IMR-90 (cell line): ENCODE data around the gene QKI. TPM values are rescaled to one million over a fixed set of nuclear protein-coding genes. Genes with fewer than 3 reads are reported as not detected.

Experiments
- ATAC-seq: fragments of 200-7000 bp; cut with Tn5 transposase; 2 replicates; pipeline ENCODE4 v1.9.1; 2020; ENCODE audit warnings: low read depth, mild to moderate bottlenecking, moderate library complexity
- BruUV-seq: library from RNA; stranded (reverse); fragments of 400-500 nt; replicated peaks from 2 replicates; lab custom pipeline; 2021; lab: Mats Ljungman, UMichigan
- CTCF ChIA-PET: fragments of 300-600 bp; formaldehyde crosslinking; extraction: SDS; loops from one replicate; lab custom pipeline; 2021; ENCODE audit warnings: antibody characterized with exemption; lab: Yijun Ruan, JAX
- POLR2A ChIA-PET: fragments of 300-600 bp; sonication (Branson Sonifier 250); formaldehyde crosslinking; loops from one replicate; lab custom pipeline; 2022; ENCODE audit warnings: antibody characterized with exemption; ENCODE audit not compliant: unreplicated experiment; lab: Charles Lee
- DNase-seq: peaks from one replicate; pipeline ENCODE4 v3.0.0; 2013
- H2AFZ ChIP-seq: replicated peaks from 2 replicates; pipeline ENCODE3; 2013; ENCODE audit warnings: low read length, mild to moderate bottlenecking; ENCODE audit not compliant: poor library complexity
- H2AK5ac ChIP-seq: 2 replicates; pipeline ENCODE4 v1.6.1; 2013; ENCODE audit warnings: low read depth, low read length, inconsistent platforms
- H2AK9ac ChIP-seq: replicated peaks from 2 replicates; pipeline ENCODE3; 2013; ENCODE audit warnings: mild to moderate bottlenecking, low read depth, low read length, moderate library complexity; ENCODE audit not compliant: poor library complexity
- H2BK120ac ChIP-seq: 2 replicates; pipeline ENCODE4 v1.6.1; 2013; ENCODE audit warnings: low read depth, low read length, inconsistent platforms
- H2BK15ac ChIP-seq: 3 replicates; pipeline ENCODE4 v1.6.1; 2013; ENCODE audit warnings: low read depth, low read length, inconsistent platforms
- H2BK20ac ChIP-seq: 2 replicates; pipeline ENCODE4 v1.6.1; 2013; ENCODE audit warnings: low read depth, mild to moderate bottlenecking, inconsistent platforms, low read length, moderate library complexity
- H2BK5ac ChIP-seq: 2 replicates; pipeline ENCODE4 v1.6.1; 2013; ENCODE audit warnings: mild to moderate bottlenecking, low read depth, low read length, inconsistent platforms; ENCODE audit not compliant: poor library complexity, severe bottlenecking
- H3K14ac ChIP-seq: replicated peaks from 2 replicates; pipeline ENCODE4 v1.6.1; 2013; ENCODE audit warnings: low read depth, low read length, inconsistent platforms
- H3K18ac ChIP-seq: 2 replicates; pipeline ENCODE4 v1.6.1; 2013; ENCODE audit warnings: low read depth, low read length, control low read depth
- H3K23ac ChIP-seq: 2 replicates; pipeline ENCODE4 v1.6.1; 2013; ENCODE audit warnings: low read depth, low read length, inconsistent platforms
- H3K27ac ChIP-seq: 2 replicates; pipeline ENCODE4 v1.5.1; 2013; ENCODE audit warnings: mild to moderate bottlenecking, control low read depth, low read length; ENCODE audit not compliant: insufficient read depth
- H3K27me3 ChIP-seq: 2 replicates; pipeline ENCODE4 v1.6.1; 2013; ENCODE audit warnings: low read length; ENCODE audit not compliant: control insufficient read depth, insufficient read depth
- H3K36me3 ChIP-seq: 2 replicates; pipeline ENCODE4 v1.6.1; 2013; ENCODE audit warnings: low read length, mixed read lengths; ENCODE audit not compliant: control insufficient read depth, insufficient read depth
- H3K4ac ChIP-seq: 2 replicates; pipeline ENCODE4 v1.6.1; 2013; ENCODE audit warnings: low read depth, low read length, inconsistent platforms
- H3K4me1 ChIP-seq: 2 replicates; pipeline ENCODE4 v1.6.1; 2013; ENCODE audit warnings: low read length, mixed read lengths; ENCODE audit not compliant: control insufficient read depth, insufficient read depth
- H3K4me2 ChIP-seq: 2 replicates; pipeline ENCODE4 v1.6.1; 2013; ENCODE audit warnings: low read depth, mild to moderate bottlenecking, control low read depth, low read length, moderate library complexity
- H3K4me3 ChIP-seq: 2 replicates; pipeline ENCODE4 v1.5.1; 2013; ENCODE audit warnings: low read depth, mild to moderate bottlenecking, control low read depth, low read length, moderate library complexity; ENCODE audit not compliant: insufficient read depth
- H3K56ac ChIP-seq: 2 replicates; pipeline ENCODE4 v1.6.1; 2013; ENCODE audit warnings: low read length, inconsistent platforms; ENCODE audit not compliant: insufficient read depth; ENCODE audit errors: extremely low read depth
- H3K79me1 ChIP-seq, 2 experiments: 2 replicates each; pipeline ENCODE4 v1.6.1; 2013; ENCODE audit warnings: low read length in 2 of 2, inconsistent platforms in 1 of 2, low read depth in 1 of 2
- H3K9ac ChIP-seq: 2 replicates; pipeline ENCODE4 v1.6.1; 2013; ENCODE audit warnings: low read depth, low read length, control low read depth
- H3K9me1 ChIP-seq: 2 replicates; pipeline ENCODE4 v1.6.1; 2013; ENCODE audit warnings: low read length, inconsistent platforms; ENCODE audit not compliant: insufficient read depth
- H3K9me3 ChIP-seq: 2 replicates; pipeline ENCODE4 v1.6.1; 2013; ENCODE audit warnings: low read length; ENCODE audit not compliant: control insufficient read depth, insufficient read depth
- H4K20me1 ChIP-seq: 2 replicates; pipeline ENCODE4 v1.6.1; 2013; ENCODE audit warnings: low read length, inconsistent platforms; ENCODE audit not compliant: insufficient read depth
- H4K5ac ChIP-seq: 2 replicates; pipeline ENCODE4 v1.6.1; 2013; ENCODE audit warnings: mild to moderate bottlenecking, low read depth, low read length, control low read depth
- H4K8ac ChIP-seq, 2 experiments: 2 replicates each; pipeline ENCODE4 v1.6.1; 2013; ENCODE audit warnings: low read depth in 2 of 2, low read length in 2 of 2, control low read depth in 1 of 2, inconsistent platforms in 1 of 2
- H4K91ac ChIP-seq: 2 replicates; pipeline ENCODE4 v1.6.1; 2013; ENCODE audit warnings: low read depth, low read length, inconsistent platforms; ENCODE audit not compliant: insufficient read depth
- CEBPB ChIP-seq: IDR thresholded peaks from 2 replicates; pipeline ENCODE4 v1.6.1; 2012; ENCODE audit warnings: low read depth, low read length, improper control_type of control experiment
- MAFK ChIP-seq: IDR thresholded peaks from 2 replicates; pipeline ENCODE4 v1.6.1; 2012; ENCODE audit warnings: low read depth, low read length, improper control_type of control experiment
- MAZ ChIP-seq: IDR thresholded peaks from 2 replicates; pipeline ENCODE4 v1.6.1; 2012; ENCODE audit warnings: low read depth, mild to moderate bottlenecking, low read length, improper control_type of control experiment, moderate library complexity, borderline replicate concordance
- MXI1 ChIP-seq: IDR thresholded peaks from 2 replicates; pipeline ENCODE4 v1.6.1; 2012; ENCODE audit warnings: low read depth, mild to moderate bottlenecking, low read length, moderate library complexity, borderline replicate concordance
- NFE2L2 ChIP-seq: fragments of 150-350 bp; IDR thresholded peaks from 2 replicates; pipeline ENCODE4 v1.6.1; 2016; ENCODE audit warnings: low read depth, mild to moderate bottlenecking, low read length
- POLR2A ChIP-seq: IDR thresholded peaks from 2 replicates; pipeline ENCODE4 v1.6.1; 2012; ENCODE audit warnings: mild to moderate bottlenecking, low read depth, low read length
- RAD21 ChIP-seq: IDR thresholded peaks from 2 replicates; pipeline ENCODE4 v1.6.1; 2012; ENCODE audit warnings: low read length, improper control_type of control experiment
- RCOR1 ChIP-seq: IDR thresholded peaks from 2 replicates; pipeline ENCODE4 v1.6.1; 2012; ENCODE audit warnings: mild to moderate bottlenecking, low read length, improper control_type of control experiment; ENCODE audit not compliant: insufficient replicate concordance
- dilution Hi-C: fragments of 300-500 bp; cut with HindIII; formaldehyde crosslinking; loops from one replicate; pipeline ENCODE4 v1.14.3; 2018; ENCODE audit warnings: low sequenced_read_pairs; ENCODE audit not compliant: unreplicated experiment
- in situ Hi-C: fragments of 300-500 bp; cut with MboI; formaldehyde crosslinking; loops from 3 replicates; pipeline ENCODE4 v1.14.3; 2019; ENCODE audit warnings: low sequenced_read_pairs, inconsistent platforms, mixed read lengths
- intact Hi-C: fragments of 100-400 bp; cut with micrococcal nuclease; formaldehyde crosslinking; loops from 2 replicates; pipeline ENCODE4 v1.10.0; 2022
- polyA plus RNA-seq, 3 experiments: library from polyadenylated mRNA; depleted of rRNA; stranded (reverse); fragments of >200 nt; gene quantifications; 2 replicates each; pipeline ENCODE4 v1.2.3, GENCODE V29; 2012; ENCODE audit warnings: low replicate concordance in 1 of 3
- total RNA-seq: library from RNA; depleted of rRNA; stranded (reverse); fragments of >200 nt; gene quantifications from 2 replicates; pipeline ENCODE4 v1.2.3, GENCODE V29; 2012
- TF ChIP-seq, protein P1 (sequence below): fragments of 150-350 bp; IDR thresholded peaks from 2 replicates; pipeline ENCODE4 v1.6.1; 2017; ENCODE audit warnings: mild to moderate bottlenecking, antibody characterized with exemption, low read length, low read depth

The QKI gene
- total and polyA plus RNA-seq, 2 of the 4 experiments (the other 2 are of a cell fraction): 112 to 232 TPM

DNA sequence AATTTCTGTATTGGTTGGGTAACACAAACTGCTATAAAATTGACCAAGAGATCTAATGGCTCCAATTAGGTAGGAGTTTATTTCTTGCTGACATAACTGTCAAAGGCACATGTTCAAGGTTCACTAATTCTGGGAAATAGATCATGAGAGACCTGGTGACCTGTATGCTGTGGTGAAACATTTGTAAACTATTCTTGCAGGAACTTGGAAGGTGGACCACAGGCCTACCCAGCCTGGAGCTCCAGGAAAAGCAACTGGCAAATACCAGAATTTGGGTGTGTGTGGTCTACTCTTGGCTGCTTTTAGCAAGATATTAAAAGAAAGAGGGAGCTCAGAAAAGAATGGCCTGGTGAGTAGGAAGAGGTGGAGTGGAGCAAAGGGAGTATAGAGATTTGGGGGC lies 184.6 kb downstream of the QKI start:
- Histone ChIP-seq H3K9me1 (no peaks in the 10 kb centered on the region; the same call in 1 of the 2 replicates), H3K9me3 (no peaks in the 10 kb centered on the region), H3K18ac (no peak overlapping the region), H3K36me3 (no peaks in the 10 kb centered on the region), H3K4me2 (no peak overlapping the region), H2AK5ac (no peak overlapping the region), H4K5ac (no peak overlapping the region), H4K8ac (no peak overlapping the region), H3K56ac (no peak overlapping the region), H3K4me1 (no peaks in the 10 kb centered on the region), H2BK5ac (no peak overlapping the region), H4K91ac (no peak overlapping the region), H2BK120ac (no peak overlapping the region), H3K27ac (no peak overlapping the region), H4K20me1 (no peaks in the 10 kb centered on the region), H3K27me3 (peaks cover 2% of the 10 kb centered on the region; the same call in 1 of the 2 replicates), H3K79me1 (no peaks in the 10 kb centered on the region), H3K4me3 (no peak overlapping the region), H2AK9ac (no peak overlapping the region), H3K23ac (no peak overlapping the region), H2BK15ac (no peak overlapping the region), H3K4ac (no peak overlapping the region), H2BK20ac (no peak overlapping the region), H3K14ac (no peak overlapping the region), H2AFZ (no peak overlapping the region), H3K9ac (no peak overlapping the region)
- no peak for DNase-seq
- dilution Hi-C loops (no loop called here), in situ Hi-C loops (loop anchor here (25.0 kb wide), 1 partner anchor 363 kb away; no protein-coding TSS in a partner anchor), intact Hi-C loops (no loop called here)
- no TSS peak for BruUV-seq
- ChIA-PET CTCF (no interaction called here), POLR2A (no interaction called here)
- TF ChIP-seq MAFK (no peak), POLR2A (no peak), RCOR1 (no peak), NFE2L2 (no peak), MXI1 (no peak), CEBPB (no peak), RAD21 (no peak), MAZ (no peak)
- TF ChIP-seq, protein P1, sequence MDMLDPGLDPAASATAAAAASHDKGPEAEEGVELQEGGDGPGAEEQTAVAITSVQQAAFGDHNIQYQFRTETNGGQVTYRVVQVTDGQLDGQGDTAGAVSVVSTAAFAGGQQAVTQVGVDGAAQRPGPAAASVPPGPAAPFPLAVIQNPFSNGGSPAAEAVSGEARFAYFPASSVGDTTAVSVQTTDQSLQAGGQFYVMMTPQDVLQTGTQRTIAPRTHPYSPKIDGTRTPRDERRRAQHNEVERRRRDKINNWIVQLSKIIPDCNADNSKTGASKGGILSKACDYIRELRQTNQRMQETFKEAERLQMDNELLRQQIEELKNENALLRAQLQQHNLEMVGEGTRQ: no peak
- no peak for ATAC-seq
